ENCODE results near the gene CLPSL1. TPM values are rescaled to one million over a fixed set of nuclear protein-coding genes. Genes with fewer than 3 reads are reported as not detected.

CLPSL1 gene
- total and polyA plus RNA-seq, 2 of the 8 experiments (the other 6 are each of a cell fraction or from before 2014, with no cell fraction given) = not detected

DNA sequence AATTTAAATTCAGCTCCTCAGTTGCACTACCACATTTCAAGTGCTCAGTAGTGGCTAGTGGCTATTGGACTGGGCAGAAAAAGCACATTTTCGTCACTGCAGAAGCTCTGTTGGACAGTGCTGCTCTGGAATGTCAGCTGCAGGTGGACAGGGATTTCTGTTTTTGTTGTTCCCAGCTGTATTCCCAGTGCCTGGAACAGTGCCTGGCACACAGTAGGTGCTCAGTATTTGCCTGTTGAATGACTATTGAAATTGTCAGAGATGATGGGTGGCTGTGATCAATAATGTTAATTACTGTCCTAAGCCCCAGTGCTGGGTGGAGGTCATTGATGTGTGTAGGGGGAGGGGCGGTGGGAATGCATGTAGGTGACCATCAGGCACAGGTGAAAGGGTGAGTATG, 5.5 kb downstream of the CLPSL1 start (continued):
- no peak for TF ChIP-seq TAF1 (IDR thresholded peaks at IDR 0.05; ENCODE audit: low read depth, low read length)
- no peak for TF ChIP-seq SRF (IDR thresholded peaks at IDR 0.05; ENCODE audit: low read depth, low read length)
- no peak for TF ChIP-seq RBBP5 (IDR thresholded peaks at IDR 0.05; ENCODE audit: borderline replicate concordance, low read depth, low read length)
